ENCODE results near the gene SAMD8.
"Not testable (repeated sequence)": the region's sequence is repeated elsewhere in the genome, so short reads cannot be mapped to it uniquely, and the experiment has no call there.

SAMD8 gene

GRCh38 chr10:75181073-75181472 is 69.6 kb downstream of the SAMD8 start:
- H3K9me2 ChIP-seq (replicated peaks; ENCODE audit: insufficient read depth, low read length), result no peaks in the 10 kb centered on the region
- no peaks in the 10 kb centered on the region for H3K27me3 ChIP-seq (ENCODE audit: low read length)
- TF ChIP-seq EZH2phosphoT487 (conservative IDR thresholded peaks at IDR 0.05; ENCODE audit: low read length) (no peak), CTCF (IDR thresholded peaks at IDR 0.05; ENCODE audit: insufficient read depth, low read length, poor library complexity, severe bottlenecking) (no peak)
- no peak overlapping the region for H2AFZ ChIP-seq (ENCODE audit: low read depth, low read length, severe bottlenecking)
- peaks cover 5% of the 10 kb centered on the region; the same call in 1 of the 2 replicates for H3K36me3 ChIP-seq (ENCODE audit: low read length)
- no peaks in the 10 kb centered on the region for H3F3A ChIP-seq (ENCODE audit: insufficient read depth)
- H3K4me2 ChIP-seq (ENCODE audit: low read depth, low read length, poor library complexity, severe bottlenecking), result no peak overlapping the region
- H3K9ac ChIP-seq (ENCODE audit: low read length), result no peak overlapping the region
- H3K79me2 ChIP-seq (ENCODE audit: insufficient read depth, low read length), result no peaks in the 10 kb centered on the region
- H3K9me3 ChIP-seq (ENCODE audit: insufficient read depth, low read length), result no peaks in the 10 kb centered on the region
- no peak overlapping the region for H3K27ac ChIP-seq (ENCODE audit: low read depth, low read length)
- no peaks in the 10 kb centered on the region for H4K20me1 ChIP-seq (ENCODE audit: low read depth, low read length)
- no peak overlapping the region for H3K4me3 ChIP-seq (ENCODE audit: insufficient read depth, low read length, poor library complexity, severe bottlenecking)

- TF ChIP-seq EZH2phosphoT487 (conservative IDR thresholded peaks at IDR 0.05; ENCODE audit: low read length), result no peak
- no peak for TF ChIP-seq CTCF (IDR thresholded peaks at IDR 0.05; ENCODE audit: insufficient read depth, low read length, poor library complexity, severe bottlenecking)
- Histone ChIP-seq H3K27ac (ENCODE audit: low read depth, low read length) (no peak overlapping the region), H3K9ac (ENCODE audit: low read length) (no peak overlapping the region), H3K9me3 (ENCODE audit: insufficient read depth, low read length) (no peaks in the 10 kb centered on the region), H3K9me2 (replicated peaks; ENCODE audit: insufficient read depth, low read length) (no peaks in the 10 kb centered on the region), H3F3A (ENCODE audit: insufficient read depth) (peaks cover 4% of the 10 kb centered on the region; the same call in 1 of the 2 replicates), H2AFZ (ENCODE audit: low read depth, low read length, severe bottlenecking) (no peak overlapping the region), H3K36me3 (ENCODE audit: low read length) (no peaks in the 10 kb centered on the region), H4K20me1 (ENCODE audit: low read depth, low read length) (no peaks in the 10 kb centered on the region), H3K4me2 (ENCODE audit: low read depth, low read length, poor library complexity, severe bottlenecking) (no peak overlapping the region), H3K4me3 (ENCODE audit: insufficient read depth, low read length, poor library complexity, severe bottlenecking) (no peak overlapping the region), H3K79me2 (ENCODE audit: insufficient read depth, low read length) (no peaks in the 10 kb centered on the region), H3K27me3 (ENCODE audit: low read length) (no peaks in the 10 kb centered on the region)
These were observed 74.9 kb downstream of the SAMD8 start for GRCh38 chr10:75186310-75186709.

GRCh38 chr10:75187961-75188426 is 76.5 kb downstream of the SAMD8 start:
- Histone ChIP-seq H3F3A (ENCODE audit: insufficient read depth) (peaks cover 7% of the 10 kb centered on the region; the same call in 1 of the 2 replicates), H3K9ac (ENCODE audit: low read length) (peak overlapping the region; percentile 15; the same call in 1 of the 2 replicates), H4K20me1 (ENCODE audit: low read depth, low read length) (no peaks in the 10 kb centered on the region), H3K36me3 (ENCODE audit: low read length) (no peaks in the 10 kb centered on the region), H3K9me2 (replicated peaks; ENCODE audit: insufficient read depth, low read length) (no peaks in the 10 kb centered on the region), H3K79me2 (ENCODE audit: insufficient read depth, low read length) (no peaks in the 10 kb centered on the region), H2AFZ (ENCODE audit: low read depth, low read length, severe bottlenecking) (peak overlapping the region; percentile 99), H3K4me2 (ENCODE audit: low read depth, low read length, poor library complexity, severe bottlenecking) (no peak overlapping the region), H3K27me3 (ENCODE audit: low read length) (no peaks in the 10 kb centered on the region), H3K4me3 (ENCODE audit: insufficient read depth, low read length, poor library complexity, severe bottlenecking) (no peak overlapping the region), H3K27ac (ENCODE audit: low read depth, low read length) (no peak overlapping the region), H3K9me3 (ENCODE audit: insufficient read depth, low read length) (no peaks in the 10 kb centered on the region)
- TF ChIP-seq CTCF (IDR thresholded peaks at IDR 0.05; ENCODE audit: insufficient read depth, low read length, poor library complexity, severe bottlenecking), result peak; percentile 68
- TF ChIP-seq EZH2phosphoT487 (conservative IDR thresholded peaks at IDR 0.05; ENCODE audit: low read length), result no peak

GRCh38 chr10:75188522-75188921 is 77.1 kb downstream of the SAMD8 start:
- not testable (repeated sequence) for H3K27ac ChIP-seq (ENCODE audit: low read depth, low read length); H3K9me3 ChIP-seq (ENCODE audit: insufficient read depth, low read length); H3K4me3 ChIP-seq (ENCODE audit: insufficient read depth, low read length, poor library complexity, severe bottlenecking); H3K79me2 ChIP-seq (ENCODE audit: insufficient read depth, low read length); H4K20me1 ChIP-seq (ENCODE audit: low read depth, low read length); H3K9me2 ChIP-seq (replicated peaks; ENCODE audit: insufficient read depth, low read length); H3F3A ChIP-seq (ENCODE audit: insufficient read depth); H3K27me3 ChIP-seq (ENCODE audit: low read length); H3K36me3 ChIP-seq (ENCODE audit: low read length); H3K4me2 ChIP-seq (ENCODE audit: low read depth, low read length, poor library complexity, severe bottlenecking)
- 0 out of 2 replicates have a peak overlapping the region, but pooled peaks have one; percentile 15 for H3K9ac ChIP-seq (ENCODE audit: low read length)
- H2AFZ ChIP-seq (ENCODE audit: low read depth, low read length, severe bottlenecking), result peak overlapping the region; percentile 99
